OCI-LY7 (cell line): ENCODE measurements around the gene PTH1R. TPM values are rescaled to one million over a fixed set of nuclear protein-coding genes. Genes with fewer than 3 reads are reported as not detected.

ENCODE experiments used
- BruUV-seq: library from RNA; stranded (reverse); fragments of 400-500 nt; replicated peaks from 2 replicates; lab custom pipeline; 2021; lab: Mats Ljungman, UMichigan
- CTCF ChIA-PET: fragments of 300-600 bp; sonication (Branson Sonifier 250); formaldehyde crosslinking; loops from one replicate; lab custom pipeline; 2022; ENCODE audit warnings: antibody characterized with exemption; ENCODE audit not compliant: unreplicated experiment; lab: Charles Lee
- POLR2A ChIA-PET: fragments of 300-600 bp; sonication (Branson Sonifier 250); formaldehyde crosslinking; loops from one replicate; lab custom pipeline; 2022; ENCODE audit warnings: antibody characterized with exemption; lab: Charles Lee
- DNase-seq: peaks from one replicate; pipeline ENCODE4 v3.0.0-alpha.2; 2015; ENCODE audit warnings: low spot score
- H2AFZ ChIP-seq: fragments of 200-600 bp; sonication (generic), shearing (Covaris generic); 2 replicates; pipeline ENCODE4 v1.6.1; 2014; ENCODE audit warnings: mild to moderate bottlenecking, antibody characterized with exemption, low read length, moderate library complexity
- H3K27ac ChIP-seq: fragments of 200-600 bp; sonication (generic); 2 replicates; pipeline ENCODE4 v1.5.1; 2014; ENCODE audit warnings: mixed run types, low read depth, mild to moderate bottlenecking, moderate library complexity, low read length, inconsistent platforms; ENCODE audit not compliant: poor library complexity, severe bottlenecking
- H3K36me3 ChIP-seq: fragments of 200-600 bp; sonication (generic); 2 replicates; pipeline ENCODE4 v1.6.1; 2014; ENCODE audit warnings: mild to moderate bottlenecking, antibody characterized with exemption, low read length, moderate library complexity, mixed read lengths; ENCODE audit not compliant: insufficient read depth
- H3K4me1 ChIP-seq: fragments of 200-600 bp; sonication (generic); 2 replicates; pipeline ENCODE4 v1.5.1; 2014; ENCODE audit warnings: mild to moderate bottlenecking, low read length; ENCODE audit not compliant: insufficient read depth, poor library complexity, severe bottlenecking
- H3K4me2 ChIP-seq: fragments of 200-600 bp; sonication (generic); 2 replicates; pipeline ENCODE4 v1.6.1; 2014; ENCODE audit warnings: mild to moderate bottlenecking, low read length
- H3K4me3 ChIP-seq: fragments of 200-600 bp; sonication (generic); 2 replicates; pipeline ENCODE4 v1.5.1; 2014; ENCODE audit warnings: mild to moderate bottlenecking, low read depth, low read length; ENCODE audit not compliant: poor library complexity, severe bottlenecking
- H3K79me2 ChIP-seq: fragments of 200-600 bp; sonication (generic); 2 replicates; pipeline ENCODE4 v1.6.1; 2016; ENCODE audit warnings: low read depth, mild to moderate bottlenecking, low read length, moderate library complexity, mixed read lengths; ENCODE audit not compliant: insufficient read depth
- H3K9me2 ChIP-seq: fragments of 200-600 bp; sonication (generic); 2 replicates; pipeline ENCODE4 v1.6.1; 2016; ENCODE audit warnings: mild to moderate bottlenecking, low read length, mixed read lengths; ENCODE audit not compliant: insufficient read depth
- H3K9me3 ChIP-seq: fragments of 200-600 bp; sonication (generic); 2 replicates; pipeline ENCODE4 v1.6.1; 2014; ENCODE audit warnings: mild to moderate bottlenecking, mixed run types, low read length, mixed read lengths
- H4K20me1 ChIP-seq: fragments of 200-600 bp; sonication (generic); 2 replicates; pipeline ENCODE4 v1.6.1; 2014; ENCODE audit warnings: mild to moderate bottlenecking, antibody characterized with exemption, low read length, moderate library complexity, mixed read lengths; ENCODE audit not compliant: insufficient read depth
- CTCF ChIP-seq: fragments of 200-600 bp; sonication (generic); conservative IDR thresholded peaks from 2 replicates; pipeline ENCODE4 v1.5.1; 2014; ENCODE audit warnings: mild to moderate bottlenecking, antibody characterized with exemption, low read length, moderate library complexity, mixed read lengths
- EZH2phosphoT487 ChIP-seq: fragments of 200-600 bp; sonication (generic); IDR thresholded peaks from 2 replicates; pipeline ENCODE4 v1.6.1; 2018; ENCODE audit warnings: low read depth, borderline replicate concordance, mild to moderate bottlenecking, mixed run types, antibody characterized with exemption, low read length, moderate library complexity, mixed read lengths
- intact Hi-C: fragments of 100-400 bp; cut with micrococcal nuclease; formaldehyde crosslinking; loops from one replicate; pipeline ENCODE4 v1.10.0; 2022; ENCODE audit not compliant: unreplicated experiment
- total RNA-seq, 2 experiments: library from RNA; depleted of rRNA in 1 of 2; stranded (reverse); fragments of >200 nt in 1 of 2; shearing (Covaris generic) in 1 of 2; gene quantifications; 2 replicates each; pipeline ENCODE4 v1.2.3, GENCODE V29; 2014 to 2022

PTH1R gene
- total RNA-seq, 2 experiments from 2014 or later, result not detected

GRCh38 chr3:46934498-46935167, 57.1 kb downstream of the PTH1R start:
- Histone ChIP-seq H3K79me2 (peaks cover 97% of the 10 kb centered on the region), H4K20me1 (peaks cover 9% of the 10 kb centered on the region; the same call in 1 of the 2 replicates), H2AFZ (no peak overlapping the region), H3K4me2 (0 out of 2 replicates have a peak overlapping the region, but pooled peaks have one; percentile 8), H3K9me3 (no peaks in the 10 kb centered on the region), H3K4me3 (no peak overlapping the region), H3K36me3 (peaks cover 93% of the 10 kb centered on the region), H3K4me1 (peaks cover 79% of the 10 kb centered on the region), H3K27ac (peak overlapping the region; percentile 38), H3K9me2 (no peaks in the 10 kb centered on the region)
- intact Hi-C loops, result no loop called here
- TF ChIP-seq CTCF (no peak), EZH2phosphoT487 (no peak)
- CTCF ChIA-PET, result interaction anchor here (0.6 kb wide), 1 partner anchor 22 kb away, joined by 3 read pairs; no protein-coding TSS in a partner anchor
- POLR2A ChIA-PET, result interaction anchor here (0.6 to 3.6 kb wide), 6 partner anchors 11 to 176 kb away, joined by 3 to 13 read pairs (median 5); partner anchors contain the start of gene NBEAL2
- no peak for DNase-seq
- no TSS peak for BruUV-seq

GRCh38 chr3:46935168-46935858, 57.8 kb downstream of the PTH1R start:
- peaks cover 99% of the 10 kb centered on the region for H3K79me2 ChIP-seq
- no peak for TF ChIP-seq EZH2phosphoT487
- TF ChIP-seq CTCF, result no peak
- no peak overlapping the region for H3K27ac ChIP-seq
- no peak overlapping the region for H3K4me3 ChIP-seq
- intact Hi-C loops, result no loop called here
- ChIA-PET CTCF (interaction anchor here (0.6 to 1.2 kb wide), 3 partner anchors 12 to 51 kb away, joined by 3 read pairs; no protein-coding TSS in a partner anchor), POLR2A (interaction anchor here (0.6 to 3.6 kb wide), 8 partner anchors 11 to 838 kb away, joined by 3 to 13 read pairs (median 4); partner anchors contain the start of gene NBEAL2)
- no peak for DNase-seq
- no peak overlapping the region for H2AFZ ChIP-seq
- H3K4me2 ChIP-seq, result no peak overlapping the region
- no TSS peak for BruUV-seq
- no peaks in the 10 kb centered on the region for H3K9me3 ChIP-seq
- peaks cover 79% of the 10 kb centered on the region for H3K4me1 ChIP-seq
- peaks cover 96% of the 10 kb centered on the region for H3K36me3 ChIP-seq
- H3K9me2 ChIP-seq, result no peaks in the 10 kb centered on the region
- H4K20me1 ChIP-seq, result peaks cover 9% of the 10 kb centered on the region; the same call in 1 of the 2 replicates
